HepG2 (cell line): ENCODE measurements around the gene EFEMP2. TPM values are rescaled to one million over a fixed set of nuclear protein-coding genes. Genes with fewer than 3 reads are reported as not detected.

Source experiments
- CCDC6 ChIP-seq: sonication (generic); formaldehyde crosslinking; IDR thresholded peaks from 2 replicates; pipeline ENCODE4 v1.8.1; 2022; ENCODE audit warnings: mild to moderate bottlenecking, missing genetic modification reagents, moderate library complexity
- CREM ChIP-seq, 2 experiments: sonication (generic) in 1 of 2; formaldehyde crosslinking in 1 of 2; IDR thresholded peaks; 2 replicates each; pipeline versions ENCODE4 v1.4.0 to v1.6.1; 2016 to 2020; ENCODE audit warnings: antibody characterized with exemption in 1 of 2, mild to moderate bottlenecking in 1 of 2, missing genetic modification reagents in 1 of 2
- KAT2B ChIP-seq: fragments of 150-350 bp; IDR thresholded peaks from 2 replicates; pipeline ENCODE4 v1.6.1; 2014; ENCODE audit warnings: low read depth, low read length, borderline replicate concordance
- KMT2B ChIP-seq: IDR thresholded peaks from 2 replicates; pipeline ENCODE4 v1.6.1; 2016; ENCODE audit warnings: missing genetic modification reagents, missing compliant biosample characterization
- MBD4 ChIP-seq: IDR thresholded peaks from 2 replicates; pipeline ENCODE4 v1.6.1; 2012; ENCODE audit warnings: low read length, inconsistent platforms, borderline replicate concordance
- polyA plus RNA-seq, 8 experiments: library from polyadenylated mRNA; depleted of rRNA in 3 of 8; stranded (reverse) in 7 of 8; unstranded in 1 of 8; fragments of >200 nt; fragmentation: Illumina TruSeq in 4 of 8; extraction: Trizol in 4 of 8; gene quantifications; 2 replicates each; pipeline versions ENCODE4 v1.2.1 to v1.2.3, GENCODE V29; 2011 to 2016; ENCODE audit warnings: low read depth in 4 of 8, missing spikeins in 1 of 8, mixed read lengths in 1 of 8; ENCODE audit not compliant: insufficient read depth in 1 of 8
- total RNA-seq, 5 experiments: library from RNA; depleted of rRNA; stranded (reverse); fragments of >200 nt; fragmentation: Illumina TruSeq; extraction: Trizol; gene quantifications; 2 replicates each; pipeline ENCODE4 v1.2.3, GENCODE V29; 2016; ENCODE audit warnings: low read depth in 1 of 5
- TF ChIP-seq, protein P1 (sequence below), 2 experiments: sonication (generic) in 1 of 2; formaldehyde crosslinking in 1 of 2; IDR thresholded peaks; 2 replicates each; pipeline versions ENCODE4 v1.6.1 to v1.9.0; 2014 to 2022; ENCODE audit warnings: antibody characterized with exemption in 1 of 2, borderline replicate concordance in 1 of 2, inconsistent platforms in 1 of 2, low read depth in 1 of 2, missing genetic modification reagents in 1 of 2

The EFEMP2 gene
- total and polyA plus RNA-seq, 2 of the 13 experiments (the other 11 are each of a cell fraction or from before 2014, with no cell fraction given): 7.4 to 29.7 TPM

DNA sequence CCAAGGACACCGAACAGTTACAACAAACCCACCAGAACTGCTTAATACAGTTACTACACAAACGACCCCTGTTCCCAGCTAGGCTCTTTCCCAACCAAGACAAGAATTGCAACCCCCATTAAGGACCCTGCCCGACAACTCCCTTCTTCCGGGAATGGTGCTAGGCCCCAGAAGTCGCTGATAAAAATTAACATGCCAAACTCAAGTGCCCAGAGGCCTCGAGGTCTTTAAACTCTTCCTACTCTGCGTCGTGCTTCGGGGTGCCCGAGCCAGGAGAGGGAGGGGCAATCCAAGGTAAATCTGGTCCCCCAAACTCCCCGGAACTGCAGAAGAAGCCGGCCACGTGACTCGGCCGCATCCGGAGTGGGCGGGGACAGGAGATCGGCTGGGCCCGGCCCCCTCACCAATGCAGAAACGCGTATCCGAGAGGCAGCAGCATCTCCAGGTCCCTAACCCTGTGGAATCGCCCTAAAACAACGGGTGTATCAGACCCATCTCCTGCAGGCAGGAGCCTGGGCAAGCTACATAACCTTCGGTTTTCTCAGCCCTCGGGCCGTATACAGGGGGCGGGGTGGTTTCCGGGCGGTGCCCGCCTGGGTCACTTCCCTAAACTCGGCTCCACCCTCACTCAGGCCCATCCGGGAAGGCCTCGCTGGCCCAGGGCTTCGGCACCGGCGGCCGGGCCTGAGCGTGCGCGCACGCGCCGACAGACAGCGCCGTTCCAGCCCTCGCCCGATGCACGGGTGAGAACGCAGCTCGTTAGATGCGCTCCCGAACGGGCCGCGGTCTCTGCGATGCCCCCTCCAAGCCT, 15.7 kb downstream of the EFEMP2 start (continued):
- TF ChIP-seq, protein P1, sequence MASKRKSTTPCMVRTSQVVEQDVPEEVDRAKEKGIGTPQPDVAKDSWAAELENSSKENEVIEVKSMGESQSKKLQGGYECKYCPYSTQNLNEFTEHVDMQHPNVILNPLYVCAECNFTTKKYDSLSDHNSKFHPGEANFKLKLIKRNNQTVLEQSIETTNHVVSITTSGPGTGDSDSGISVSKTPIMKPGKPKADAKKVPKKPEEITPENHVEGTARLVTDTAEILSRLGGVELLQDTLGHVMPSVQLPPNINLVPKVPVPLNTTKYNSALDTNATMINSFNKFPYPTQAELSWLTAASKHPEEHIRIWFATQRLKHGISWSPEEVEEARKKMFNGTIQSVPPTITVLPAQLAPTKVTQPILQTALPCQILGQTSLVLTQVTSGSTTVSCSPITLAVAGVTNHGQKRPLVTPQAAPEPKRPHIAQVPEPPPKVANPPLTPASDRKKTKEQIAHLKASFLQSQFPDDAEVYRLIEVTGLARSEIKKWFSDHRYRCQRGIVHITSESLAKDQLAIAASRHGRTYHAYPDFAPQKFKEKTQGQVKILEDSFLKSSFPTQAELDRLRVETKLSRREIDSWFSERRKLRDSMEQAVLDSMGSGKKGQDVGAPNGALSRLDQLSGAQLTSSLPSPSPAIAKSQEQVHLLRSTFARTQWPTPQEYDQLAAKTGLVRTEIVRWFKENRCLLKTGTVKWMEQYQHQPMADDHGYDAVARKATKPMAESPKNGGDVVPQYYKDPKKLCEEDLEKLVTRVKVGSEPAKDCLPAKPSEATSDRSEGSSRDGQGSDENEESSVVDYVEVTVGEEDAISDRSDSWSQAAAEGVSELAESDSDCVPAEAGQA (IDR thresholded peaks at IDR 0.05; ENCODE audit: low read depth): no peak
- TF ChIP-seq, protein P1 (CRISPR knock-in tag; IDR thresholded peaks at IDR 0.05; ENCODE audit: borderline replicate concordance): 0 out of 2 replicates have a peak, but pooled peaks have one; percentile 52
- TF ChIP-seq MBD4 (no peak), KMT2B (CRISPR knock-in tag) (peak; percentile 53; the same call in 1 of the 2 replicates), CCDC6 (CRISPR knock-in tag) (no peak), KAT2B (no peak), CREM (IDR thresholded peaks at IDR 0.05) (no peak), CREM (CRISPR knock-in tag; IDR thresholded peaks at IDR 0.05) (no peak)
- TF ChIP-seq, all 625 proteins: peak for 137
